WTC11 (cell line): ENCODE results near the gene HOATZ. TPM values are rescaled to one million over a fixed set of nuclear protein-coding genes. Genes with fewer than 3 reads are reported as not detected.

Source experiments
- ATAC-seq: fragments of 200-7000 bp; cut with Tn5 transposase; 2 replicates; pipeline ENCODE4 v1.10.0; 2021; ENCODE audit warnings: mild to moderate bottlenecking, moderate library complexity
- CTCF ChIA-PET: fragments of 300-600 bp; sonication (Branson Sonifier 250); formaldehyde crosslinking; loops from one replicate; lab custom pipeline; 2021; ENCODE audit warnings: antibody characterized with exemption; lab: Charles Lee
- POLR2A ChIA-PET: fragments of 350-600 bp; sonication (Branson Sonifier 250); formaldehyde crosslinking; loops from one replicate; lab custom pipeline; 2021; ENCODE audit warnings: antibody characterized with exemption; lab: Charles Lee
- DNase-seq: peaks from one replicate; pipeline ENCODE4 v3.0.0; 2021; ENCODE audit warnings: low spot score
- H3K27ac Mint-ChIP-seq: 2 replicates; pipeline ENCODE4 v1.8.0; 2021; ENCODE audit warnings: mixed read lengths
- H3K27me3 Mint-ChIP-seq: 2 replicates; pipeline ENCODE4 v1.8.0; 2021; ENCODE audit warnings: low read depth, mild to moderate bottlenecking, moderate library complexity, mixed read lengths
- H3K36me3 Mint-ChIP-seq: 2 replicates; pipeline ENCODE4 v1.8.0; 2021; ENCODE audit warnings: mixed read lengths
- H3K4me1 Mint-ChIP-seq: 2 replicates; pipeline ENCODE4 v1.8.0; 2022; ENCODE audit warnings: mixed read lengths
- H3K4me3 Mint-ChIP-seq: 2 replicates; pipeline ENCODE4 v1.8.0; 2021; ENCODE audit warnings: mild to moderate bottlenecking, moderate library complexity, mixed read lengths
- H3K9me3 Mint-ChIP-seq: 2 replicates; pipeline ENCODE4 v1.8.0; 2021; ENCODE audit warnings: mixed read lengths
- AR ChIP-seq: fragments of 250-450 bp; sonication (Bioruptor Pico); IDR thresholded peaks from 2 replicates; pipeline ENCODE4 v1.9.0; 2021; ENCODE audit warnings: mild to moderate bottlenecking
- ARID4B ChIP-seq: sonication (generic); formaldehyde crosslinking; IDR thresholded peaks from 2 replicates; pipeline ENCODE4 v1.8.0; 2023; ENCODE audit warnings: missing genetic modification reagents, mild to moderate bottlenecking, borderline replicate concordance
- CBFB ChIP-seq: sonication (generic); formaldehyde crosslinking; IDR thresholded peaks from 2 replicates; pipeline ENCODE4 v1.8.1; 2022; ENCODE audit warnings: mild to moderate bottlenecking, low read depth, missing genetic modification reagents
- ELF4 ChIP-seq: sonication (generic); formaldehyde crosslinking; IDR thresholded peaks from 2 replicates; pipeline ENCODE4 v1.8.1; 2022; ENCODE audit warnings: low read depth, mild to moderate bottlenecking, moderate library complexity, missing genetic modification reagents
- ETV6 ChIP-seq: sonication (generic); formaldehyde crosslinking; IDR thresholded peaks from 2 replicates; pipeline ENCODE4 v1.8.1; 2022; ENCODE audit warnings: mild to moderate bottlenecking, missing genetic modification reagents
- FOXJ3 ChIP-seq: sonication (generic); formaldehyde crosslinking; IDR thresholded peaks from 2 replicates; pipeline ENCODE4 v1.9.0; 2021; ENCODE audit warnings: missing genetic modification reagents, mild to moderate bottlenecking, borderline replicate concordance
- FOXP4 ChIP-seq: sonication (generic); formaldehyde crosslinking; IDR thresholded peaks from 2 replicates; pipeline ENCODE4 v1.8.0; 2022; ENCODE audit warnings: mild to moderate bottlenecking, missing genetic modification reagents
- GABPB1 ChIP-seq: sonication (generic); formaldehyde crosslinking; IDR thresholded peaks from 2 replicates; pipeline ENCODE4 v1.8.1; 2023; ENCODE audit warnings: mild to moderate bottlenecking, missing genetic modification reagents
- GRHL2 ChIP-seq: fragments of 250-450 bp; sonication (Bioruptor Pico); IDR thresholded peaks from 2 replicates; pipeline ENCODE4 v1.8.0; 2022; ENCODE audit warnings: mild to moderate bottlenecking, moderate library complexity; ENCODE audit not compliant: insufficient replicate concordance, severe bottlenecking
- GTF2I ChIP-seq: fragments of 250-450 bp; sonication (Bioruptor Pico); conservative IDR thresholded peaks from 2 replicates; pipeline ENCODE4 v1.4.0; 2021; ENCODE audit warnings: mild to moderate bottlenecking
- JAZF1 ChIP-seq: fragments of 250-450 bp; sonication (Bioruptor Pico); IDR thresholded peaks from 2 replicates; pipeline ENCODE4 v1.9.0; 2021; ENCODE audit warnings: moderate library complexity, mild to moderate bottlenecking, inconsistent platforms
- KAT7 ChIP-seq: sonication (generic); formaldehyde crosslinking; IDR thresholded peaks from 2 replicates; pipeline ENCODE4 v1.8.1; 2023; ENCODE audit warnings: missing genetic modification reagents, mild to moderate bottlenecking, borderline replicate concordance
- MLX ChIP-seq: sonication (generic); formaldehyde crosslinking; IDR thresholded peaks from 2 replicates; pipeline ENCODE4 v1.8.1; 2023; ENCODE audit warnings: mild to moderate bottlenecking, missing genetic modification reagents, moderate library complexity
- MYBL2 ChIP-seq: sonication (generic); formaldehyde crosslinking; IDR thresholded peaks from 2 replicates; pipeline ENCODE4 v1.8.1; 2023; ENCODE audit warnings: mild to moderate bottlenecking, moderate library complexity, missing genetic modification reagents
- NR2C2 ChIP-seq: sonication (generic); formaldehyde crosslinking; IDR thresholded peaks from 2 replicates; pipeline ENCODE4 v1.8.0; 2022; ENCODE audit warnings: mild to moderate bottlenecking, missing genetic modification reagents
- RELA ChIP-seq: sonication (generic); formaldehyde crosslinking; IDR thresholded peaks from 2 replicates; pipeline ENCODE4 v1.8.1; 2022; ENCODE audit warnings: missing genetic modification reagents, mild to moderate bottlenecking, borderline replicate concordance
- RORB ChIP-seq: fragments of 250-450 bp; sonication (Bioruptor Pico); IDR thresholded peaks from 2 replicates; pipeline ENCODE4 v1.9.0; 2021; ENCODE audit warnings: mild to moderate bottlenecking
- TEAD4 ChIP-seq: sonication (generic); formaldehyde crosslinking; IDR thresholded peaks from 2 replicates; pipeline ENCODE4 v1.8.0; 2022; ENCODE audit warnings: mild to moderate bottlenecking, missing genetic modification reagents
- TP53 ChIP-seq: sonication (generic); formaldehyde crosslinking; IDR thresholded peaks from 2 replicates; pipeline ENCODE4 v1.8.1; 2023; ENCODE audit warnings: mild to moderate bottlenecking, missing genetic modification reagents
- ZMAT4 ChIP-seq: fragments of 250-450 bp; sonication (Bioruptor Pico); IDR thresholded peaks from 2 replicates; pipeline ENCODE4 v1.9.0; 2021; ENCODE audit warnings: mild to moderate bottlenecking
- ZNF138 ChIP-seq: sonication (generic); formaldehyde crosslinking; conservative IDR thresholded peaks from 2 replicates; pipeline ENCODE4 v1.8.1; 2022; ENCODE audit warnings: mild to moderate bottlenecking, moderate library complexity, missing genetic modification reagents
- ZNF317 ChIP-seq: sonication (generic); formaldehyde crosslinking; IDR thresholded peaks from 2 replicates; pipeline ENCODE4 v1.8.1; 2023; ENCODE audit warnings: low read depth, mild to moderate bottlenecking, moderate library complexity, missing genetic modification reagents, borderline replicate concordance
- ZSCAN18 ChIP-seq: fragments of 250-450 bp; sonication (Bioruptor Pico); IDR thresholded peaks from 2 replicates; pipeline ENCODE4 v2.1.2; 2022; ENCODE audit warnings: mild to moderate bottlenecking, moderate library complexity
- total RNA-seq: library from RNA; stranded (reverse); gene quantifications from 3 replicates; pipeline ENCODE4 v1.2.3, GENCODE V29; 2021

HOATZ gene
- total RNA-seq, 1 experiment from 2014 or later: not detected

- H3K27ac Mint-ChIP-seq: no peak overlapping the region
- ATAC-seq: no peak
- TF ChIP-seq ZSCAN18 (CRISPR knock-in tag) (no peak), RORB (no peak), CBFB (CRISPR knock-in tag) (no peak), TEAD4 (CRISPR knock-in tag) (no peak), MYBL2 (CRISPR knock-in tag) (no peak), MLX (no peak), AR (CRISPR knock-in tag) (no peak), FOXP4 (CRISPR knock-in tag) (no peak), ETV6 (CRISPR knock-in tag) (no peak), NR2C2 (CRISPR knock-in tag) (no peak), FOXJ3 (CRISPR knock-in tag) (no peak)
- H3K36me3 Mint-ChIP-seq: no peaks in the 10 kb centered on the region
- ChIA-PET CTCF (interaction anchor here (0.7 to 1.0 kb wide), 2 partner anchors 15 to 267 kb away, joined by 3 read pairs; no protein-coding TSS in a partner anchor), POLR2A (no interaction called here)
- H3K27me3 Mint-ChIP-seq: peaks cover 7% of the 10 kb centered on the region; the same call in 1 of the 2 replicates
- H3K9me3 Mint-ChIP-seq: no peaks in the 10 kb centered on the region
- H3K4me3 Mint-ChIP-seq: no peak overlapping the region
- no peak for DNase-seq
- peaks cover 18% of the 10 kb centered on the region for H3K4me1 Mint-ChIP-seq
Observed at GRCh38 chr11:111549869-111550203, 35.3 kb downstream of the HOATZ start.

GRCh38 chr11:111550258-111550657, 35.7 kb downstream of the HOATZ start:
- POLR2A ChIA-PET: no interaction called here
- Mint-ChIP-seq H3K27ac (no peak overlapping the region), H3K4me1 (peaks cover 18% of the 10 kb centered on the region), H3K9me3 (peaks cover 3% of the 10 kb centered on the region), H3K36me3 (peaks cover 4% of the 10 kb centered on the region), H3K4me3 (no peak overlapping the region), H3K27me3 (peaks cover 5% of the 10 kb centered on the region; the same call in 1 of the 2 replicates)
- no peak for DNase-seq
- ATAC-seq: no peak
- CTCF ChIA-PET: interaction anchor here (0.7 to 1.0 kb wide), 2 partner anchors 14 to 268 kb away, joined by 3 read pairs; no protein-coding TSS in a partner anchor
- TF ChIP-seq ZNF138 (CRISPR knock-in tag): no peak
- no peak for TF ChIP-seq MLX
- TF ChIP-seq JAZF1 (CRISPR knock-in tag): no peak
- TF ChIP-seq RELA (CRISPR knock-in tag): no peak
- no peak for TF ChIP-seq TEAD4 (CRISPR knock-in tag)
- no peak for TF ChIP-seq ARID4B
- no peak for TF ChIP-seq GRHL2
- no peak for TF ChIP-seq TP53 (CRISPR knock-in tag)
- TF ChIP-seq GABPB1 (CRISPR knock-in tag): no peak
- no peak for TF ChIP-seq ZNF317 (CRISPR knock-in tag)
- no peak for TF ChIP-seq GTF2I (CRISPR knock-in tag)
- TF ChIP-seq KAT7 (CRISPR knock-in tag): no peak
- no peak for TF ChIP-seq ELF4
- TF ChIP-seq ZMAT4 (CRISPR knock-in tag): no peak
